HUES6 (cell line): ENCODE data around the gene MAP3K10.

ENCODE experiments used
- H3K27ac ChIP-seq: 2 replicates; pipeline ENCODE4 v1.7.0; 2013; ENCODE audit warnings: low read depth, mild to moderate bottlenecking, low read length, inconsistent platforms
- H3K27me3 ChIP-seq: 2 replicates; pipeline ENCODE4 v1.6.1; 2013; ENCODE audit warnings: low read length; ENCODE audit not compliant: control insufficient read depth, insufficient read depth
- H3K36me3 ChIP-seq: 2 replicates; pipeline ENCODE4 v1.6.1; 2013; ENCODE audit warnings: low read length; ENCODE audit not compliant: control insufficient read depth, insufficient read depth
- H3K4me1 ChIP-seq: 2 replicates; pipeline ENCODE4 v1.6.1; 2013; ENCODE audit warnings: low read length; ENCODE audit not compliant: control insufficient read depth, insufficient read depth
- H3K4me3 ChIP-seq: 2 replicates; pipeline ENCODE4 v1.5.1; 2013; ENCODE audit warnings: low read depth, low read length
- H3K9ac ChIP-seq: one replicate; pipeline ENCODE4 v1.6.1; 2013; ENCODE audit warnings: mild to moderate bottlenecking, low read length
- H3K9me3 ChIP-seq: 2 replicates; pipeline ENCODE4 v1.6.1; 2013; ENCODE audit warnings: low read depth, low read length; ENCODE audit not compliant: control insufficient read depth, insufficient read depth

Gene MAP3K10

DNA sequence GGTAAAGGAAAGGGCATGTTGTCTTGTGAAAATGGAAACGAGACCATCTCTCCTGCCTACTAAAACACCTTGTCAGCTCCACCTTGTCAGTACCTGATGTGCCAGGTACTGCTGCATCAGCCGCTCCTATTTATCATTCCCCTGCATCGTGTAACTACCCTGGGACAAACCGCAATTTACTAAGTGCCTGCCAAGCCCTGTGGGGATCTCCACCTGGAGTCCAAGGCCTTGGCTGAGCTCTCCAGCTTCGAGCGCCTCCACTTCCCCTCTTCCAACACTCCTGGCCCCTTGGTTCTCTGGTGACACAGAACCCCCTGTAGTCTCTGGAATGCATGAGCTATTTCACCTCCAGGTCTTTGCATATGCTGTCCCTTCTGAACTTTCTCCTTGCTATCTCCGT is 61.2 kb downstream of the MAP3K10 start:
- Histone ChIP-seq H3K27me3 (no peaks in the 10 kb centered on the region), H3K4me3 (no peak overlapping the region), H3K9ac (no peak overlapping the region), H3K27ac (peak overlapping the region; percentile 4; the same call in 1 of the 2 replicates), H3K36me3 (peaks cover 59% of the 10 kb centered on the region), H3K4me1 (peaks cover 17% of the 10 kb centered on the region), H3K9me3 (no peaks in the 10 kb centered on the region)

DNA sequence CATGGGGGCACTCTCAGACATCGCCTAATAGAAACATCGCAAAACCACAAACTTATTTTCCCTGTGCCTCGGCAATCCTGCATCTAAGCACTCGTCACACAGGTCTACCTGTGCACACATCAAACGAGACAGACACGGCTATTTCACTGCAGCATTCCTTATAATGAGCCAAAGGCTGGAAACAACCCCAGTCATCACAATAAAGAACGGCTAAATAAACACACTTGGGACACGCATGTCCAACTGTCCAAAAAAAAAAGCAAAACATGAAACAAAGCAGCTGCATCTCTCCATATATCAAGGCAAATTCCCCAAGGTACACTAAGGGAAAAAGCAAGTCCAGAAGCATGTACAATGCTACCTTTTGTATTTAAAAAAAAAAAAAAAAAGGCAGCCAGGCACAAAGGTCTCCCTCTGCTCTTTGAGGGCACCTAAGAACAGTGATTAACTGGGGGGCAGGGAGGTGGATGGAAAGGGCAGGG is 62.4 kb downstream of the MAP3K10 start:
- Histone ChIP-seq H3K27ac (no peak overlapping the region; the same call in 1 of the 2 replicates), H3K36me3 (peaks cover 64% of the 10 kb centered on the region), H3K4me3 (no peak overlapping the region), H3K9ac (no peak overlapping the region), H3K4me1 (peaks cover 17% of the 10 kb centered on the region), H3K9me3 (no peaks in the 10 kb centered on the region), H3K27me3 (no peaks in the 10 kb centered on the region)

GRCh38 chr19:40254714-40255418 is 63.6 kb downstream of the MAP3K10 start:
- H3K9ac ChIP-seq = no peak overlapping the region
- H3K4me1 ChIP-seq = peaks cover 17% of the 10 kb centered on the region
- H3K27ac ChIP-seq = no peak overlapping the region
- H3K4me3 ChIP-seq = no peak overlapping the region
- H3K9me3 ChIP-seq = no peaks in the 10 kb centered on the region
- no peaks in the 10 kb centered on the region for H3K27me3 ChIP-seq
- peaks cover 56% of the 10 kb centered on the region for H3K36me3 ChIP-seq

DNA sequence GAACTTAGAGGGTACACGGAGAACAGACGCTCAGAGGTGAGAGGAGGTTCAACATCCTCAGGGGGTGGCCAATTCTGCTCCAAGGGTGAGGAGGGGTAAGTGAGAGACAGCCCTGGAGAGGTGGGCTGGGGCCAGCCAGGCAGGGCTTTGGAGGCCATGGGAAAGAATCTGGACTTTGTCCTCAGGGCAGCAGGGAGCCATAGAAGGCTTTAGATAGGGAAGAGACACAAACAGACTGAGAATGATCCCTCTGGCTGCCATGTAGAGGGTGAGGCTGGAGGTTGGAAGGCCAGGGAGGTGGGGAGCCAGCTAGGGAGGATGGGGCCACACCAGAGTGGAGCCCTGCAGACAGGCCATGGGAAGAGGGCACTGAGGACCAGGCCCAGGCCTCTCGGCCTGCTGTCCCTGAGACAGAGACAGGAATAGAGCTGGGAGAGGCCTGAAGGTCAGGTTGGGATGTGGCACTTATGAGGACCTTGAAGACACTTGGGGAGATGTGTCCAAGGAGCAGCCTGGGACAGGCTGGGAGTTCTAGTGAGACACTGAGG is 64.5 kb downstream of the MAP3K10 start:
- peaks cover 51% of the 10 kb centered on the region for H3K36me3 ChIP-seq
- no peak overlapping the region for H3K27ac ChIP-seq
- H3K9ac ChIP-seq = no peak overlapping the region
- no peaks in the 10 kb centered on the region for H3K9me3 ChIP-seq
- peaks cover 17% of the 10 kb centered on the region for H3K4me1 ChIP-seq
- no peaks in the 10 kb centered on the region for H3K27me3 ChIP-seq
- no peak overlapping the region for H3K4me3 ChIP-seq

DNA sequence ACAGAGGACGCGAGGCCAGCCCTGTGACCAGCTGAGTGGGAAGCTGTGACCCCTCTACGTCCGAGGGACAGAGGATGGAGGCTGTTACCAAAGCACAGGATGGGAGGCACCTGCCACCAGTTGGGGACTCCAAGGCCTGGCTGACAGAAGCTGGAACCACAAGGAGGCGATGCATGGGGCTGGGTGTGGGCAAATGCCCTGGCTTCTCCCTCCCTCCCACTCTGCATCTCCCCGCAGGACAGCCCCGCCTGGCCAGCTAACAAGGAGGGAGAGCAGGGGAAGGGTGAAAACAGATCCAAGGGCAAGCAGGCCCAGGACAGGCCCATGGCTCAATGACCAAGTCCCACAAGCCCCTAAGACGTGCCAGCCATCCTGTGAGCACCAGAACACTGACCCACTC is 65.3 kb downstream of the MAP3K10 start:
- no peak overlapping the region for H3K9ac ChIP-seq
- no peak overlapping the region for H3K4me3 ChIP-seq
- H3K9me3 ChIP-seq = no peaks in the 10 kb centered on the region
- H3K27ac ChIP-seq = no peak overlapping the region
- no peaks in the 10 kb centered on the region for H3K27me3 ChIP-seq
- H3K4me1 ChIP-seq = peaks cover 17% of the 10 kb centered on the region
- peaks cover 49% of the 10 kb centered on the region for H3K36me3 ChIP-seq

GRCh38 chr19:40257096-40257517 is 65.9 kb downstream of the MAP3K10 start:
- Histone ChIP-seq H3K4me3 (no peak overlapping the region), H3K36me3 (peaks cover 44% of the 10 kb centered on the region), H3K9me3 (no peaks in the 10 kb centered on the region), H3K9ac (no peak overlapping the region), H3K27ac (no peak overlapping the region), H3K27me3 (no peaks in the 10 kb centered on the region), H3K4me1 (peaks cover 16% of the 10 kb centered on the region)

DNA sequence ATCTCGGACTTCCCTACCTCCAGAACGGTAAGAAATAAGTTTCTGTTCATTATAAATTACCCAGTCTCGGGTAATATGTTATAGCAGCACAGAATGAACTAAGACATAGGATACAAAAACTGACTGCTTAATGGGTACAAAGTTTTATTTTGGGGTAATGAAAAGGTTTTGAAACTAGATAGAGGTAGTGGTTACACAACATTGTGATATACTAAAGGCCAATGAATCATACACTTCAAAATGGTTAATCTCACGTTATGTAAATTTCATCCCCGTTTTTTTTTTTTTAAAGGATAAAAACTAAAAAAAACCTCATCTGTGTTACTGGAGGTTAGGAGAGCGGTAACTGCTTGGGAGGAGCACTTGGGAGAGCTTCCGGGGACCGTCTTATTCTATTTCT is 70.4 kb downstream of the MAP3K10 start:
- Histone ChIP-seq H3K4me1 (peaks cover 4% of the 10 kb centered on the region; the same call in 1 of the 2 replicates), H3K9ac (no peak overlapping the region), H3K4me3 (no peak overlapping the region), H3K27me3 (no peaks in the 10 kb centered on the region), H3K9me3 (no peaks in the 10 kb centered on the region), H3K36me3 (peaks cover 44% of the 10 kb centered on the region), H3K27ac (no peak overlapping the region)

- peaks cover 36% of the 10 kb centered on the region for H3K36me3 ChIP-seq
- no peak overlapping the region for H3K9ac ChIP-seq
- peaks cover 9% of the 10 kb centered on the region; the same call in 1 of the 2 replicates for H3K4me1 ChIP-seq
- H3K27ac ChIP-seq = no peak overlapping the region
- H3K4me3 ChIP-seq = no peak overlapping the region
- no peaks in the 10 kb centered on the region for H3K27me3 ChIP-seq
- H3K9me3 ChIP-seq = no peaks in the 10 kb centered on the region
These were observed 71.2 kb downstream of the MAP3K10 start for GRCh38 chr19:40262422-40262821.

DNA sequence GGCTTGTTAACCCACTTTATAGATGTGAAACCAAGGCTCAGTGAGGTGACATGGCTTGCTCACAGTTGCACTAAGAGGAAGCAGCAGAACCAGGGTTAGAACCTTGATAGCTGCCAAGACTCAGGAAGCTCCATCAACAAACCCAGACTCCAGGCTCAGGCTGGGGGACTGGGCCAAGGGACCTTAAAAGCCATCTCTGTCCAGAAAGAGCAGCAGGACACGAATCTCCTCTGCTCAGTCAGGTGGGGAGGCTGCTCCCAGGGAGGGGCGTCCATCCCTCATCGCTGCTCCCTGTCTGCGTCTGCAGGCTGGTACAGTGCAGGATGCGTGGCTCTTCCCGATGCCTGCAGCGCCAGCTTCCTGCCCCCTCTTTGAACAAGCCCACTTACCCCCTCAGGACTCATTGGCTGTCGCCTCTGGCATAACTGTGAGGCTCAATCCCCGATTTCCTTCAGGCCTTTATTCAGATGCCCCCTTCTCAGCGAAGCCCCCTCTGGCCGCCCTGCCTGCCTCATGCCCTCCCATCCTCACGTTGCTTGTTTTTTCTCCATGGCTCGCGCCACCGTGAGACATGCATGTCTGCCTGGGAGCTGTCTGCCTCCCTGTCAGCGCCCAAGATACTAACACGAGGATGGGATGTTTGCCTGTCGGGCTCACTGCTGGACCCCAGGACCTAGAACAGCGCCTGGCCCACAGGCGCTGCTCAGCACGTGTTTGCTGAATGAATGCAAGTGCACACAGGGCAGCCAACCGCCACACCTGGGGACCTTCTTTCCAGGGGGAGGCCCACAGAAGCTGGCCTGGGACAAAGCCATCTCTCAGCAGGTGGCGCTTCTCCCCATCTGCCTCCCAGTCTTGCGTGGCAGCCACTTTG is 72.5 kb downstream of the MAP3K10 start:
- no peaks in the 10 kb centered on the region for H3K9me3 ChIP-seq

GRCh38 chr19:40264314-40265054 is 73.3 kb downstream of the MAP3K10 start:
- peaks cover 21% of the 10 kb centered on the region for H3K4me1 ChIP-seq
- H3K27me3 ChIP-seq = no peaks in the 10 kb centered on the region
- H3K4me3 ChIP-seq = no peak overlapping the region
- H3K9me3 ChIP-seq = no peaks in the 10 kb centered on the region
- no peak overlapping the region for H3K27ac ChIP-seq
- peak overlapping the region; percentile 1 for H3K9ac ChIP-seq
- peaks cover 34% of the 10 kb centered on the region for H3K36me3 ChIP-seq

More for the DNA sequence above, 72.5 kb downstream of the MAP3K10 start:
- Histone ChIP-seq H3K4me1 (peaks cover 21% of the 10 kb centered on the region), H3K4me3 (no peak overlapping the region), H3K27me3 (no peaks in the 10 kb centered on the region), H3K27ac (no peak overlapping the region), H3K9ac (no peak overlapping the region), H3K36me3 (peaks cover 33% of the 10 kb centered on the region)
